ENCODE results near the gene GSS.
"Not testable (repeated sequence)": the region's sequence is repeated elsewhere in the genome, so short reads cannot be mapped to it uniquely, and the experiment has no call there.

The GSS gene

DNA sequence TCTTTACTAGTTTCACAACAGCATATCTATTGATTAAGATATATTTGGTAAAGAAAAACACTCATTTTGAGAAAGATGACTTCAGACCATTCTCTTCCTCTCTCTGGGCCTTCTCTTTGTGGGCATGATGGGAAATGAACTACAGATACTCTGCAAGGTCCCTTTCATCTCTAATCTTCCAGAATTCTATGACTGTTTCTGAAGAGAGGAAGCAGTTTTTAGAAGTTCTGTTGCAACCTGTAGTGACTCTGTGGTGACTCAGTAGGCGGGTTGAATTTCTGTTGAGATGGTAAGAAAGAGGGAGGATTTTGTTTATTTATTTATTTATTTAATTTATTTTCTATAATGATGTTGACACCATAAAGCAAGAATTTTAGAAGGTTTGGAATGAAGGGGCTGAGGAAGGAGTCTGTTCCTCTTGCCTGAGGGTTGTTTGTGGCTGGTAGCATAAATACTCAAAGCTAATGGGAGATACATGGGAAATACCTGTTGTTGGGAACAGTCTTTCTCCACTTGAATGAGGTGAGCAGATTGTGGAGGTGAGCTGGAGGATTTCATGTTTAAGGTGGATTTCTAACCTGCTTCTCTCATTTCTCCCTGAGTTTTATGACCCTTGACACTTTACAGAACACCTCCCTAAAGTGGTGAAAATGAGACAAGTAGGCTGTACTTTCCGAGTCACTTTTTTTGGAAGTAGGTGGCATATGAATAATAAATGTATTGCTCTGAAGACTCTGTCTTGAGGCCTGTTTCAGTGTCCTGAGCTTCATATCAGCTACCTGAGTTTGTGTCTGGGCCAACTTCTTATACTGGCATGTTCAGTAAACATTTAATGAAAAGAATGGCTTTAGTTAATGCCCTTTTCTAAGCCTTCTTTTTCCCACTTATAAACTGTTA is 64.2 kb downstream of the GSS start:
- Histone ChIP-seq H3K36me3 (0 out of 2 replicates have a peak, but pooled peaks cover 10% of the 10 kb centered on the region), H3K27me3 (no peaks in the 10 kb centered on the region), H3K9ac (no peak overlapping the region), H3K4me2 (no peak overlapping the region), H3K9me3 (no peaks in the 10 kb centered on the region), H3K4me1 (peaks cover 13% of the 10 kb centered on the region), H4K20me1 (no peaks in the 10 kb centered on the region), H3K27ac (no peak overlapping the region), H3K4me3 (no peak overlapping the region)
- no peak for TF ChIP-seq Cebpa-rat (IDR thresholded peaks at IDR 0.05)

DNA sequence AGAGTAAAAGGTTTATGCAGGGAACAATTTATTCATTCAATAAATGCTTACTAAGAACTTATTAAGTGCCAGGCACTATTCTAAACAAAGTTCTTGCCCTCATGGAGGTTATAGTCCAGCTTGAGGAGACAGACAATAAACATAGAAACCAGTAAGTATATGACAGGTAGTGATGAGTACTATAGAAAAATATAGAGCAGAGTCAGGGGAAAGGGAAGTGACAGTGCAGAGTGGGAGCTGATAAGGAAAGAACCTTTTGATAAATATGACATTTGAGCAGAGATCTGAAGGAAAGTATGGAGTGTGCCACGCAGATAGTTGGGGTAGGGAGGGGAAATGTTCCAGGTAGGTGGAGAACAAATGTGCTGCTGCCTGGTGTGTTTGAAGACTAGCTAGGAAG is 67.1 kb downstream of the GSS start:
- Histone ChIP-seq H3K27ac (no peak overlapping the region), H3K27me3 (no peaks in the 10 kb centered on the region), H3K36me3 (peaks cover 27% of the 10 kb centered on the region), H3K9me3 (no peaks in the 10 kb centered on the region), H3K4me3 (no peak overlapping the region), H3K4me2 (peak overlapping the region; percentile 45), H4K20me1 (no peaks in the 10 kb centered on the region), H3K4me1 (peaks cover 13% of the 10 kb centered on the region), H3K9ac (no peak overlapping the region)
- no peak for TF ChIP-seq Cebpa-rat (IDR thresholded peaks at IDR 0.05)

DNA sequence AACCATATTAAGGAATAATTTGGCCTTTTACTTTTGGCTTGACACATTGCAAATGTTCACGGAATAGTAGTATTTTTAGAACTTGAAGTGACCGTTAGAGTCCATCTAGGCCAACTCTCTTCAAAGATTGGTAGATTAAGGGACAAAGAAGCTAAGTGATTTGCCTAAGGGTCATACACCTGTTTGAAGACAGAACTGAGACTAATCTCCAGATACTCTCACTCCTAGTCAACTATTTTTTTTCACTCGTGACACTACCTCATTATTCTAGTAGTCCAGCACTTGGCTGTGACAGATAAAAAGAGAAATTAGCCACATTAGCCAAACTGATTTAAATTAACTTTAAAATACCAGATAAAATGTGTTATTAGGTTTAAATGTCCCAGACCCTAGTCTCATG is 68.6 kb downstream of the GSS start:
- Histone ChIP-seq H3K27me3 (no peaks in the 10 kb centered on the region), H3K4me2 (no peak overlapping the region), H3K9me3 (no peaks in the 10 kb centered on the region), H3K4me1 (peaks cover 13% of the 10 kb centered on the region), H3K36me3 (peaks cover 41% of the 10 kb centered on the region), H3K9ac (no peak overlapping the region), H3K4me3 (no peak overlapping the region), H4K20me1 (no peaks in the 10 kb centered on the region), H3K27ac (no peak overlapping the region)
- no peak for TF ChIP-seq Cebpa-rat (IDR thresholded peaks at IDR 0.05)

DNA sequence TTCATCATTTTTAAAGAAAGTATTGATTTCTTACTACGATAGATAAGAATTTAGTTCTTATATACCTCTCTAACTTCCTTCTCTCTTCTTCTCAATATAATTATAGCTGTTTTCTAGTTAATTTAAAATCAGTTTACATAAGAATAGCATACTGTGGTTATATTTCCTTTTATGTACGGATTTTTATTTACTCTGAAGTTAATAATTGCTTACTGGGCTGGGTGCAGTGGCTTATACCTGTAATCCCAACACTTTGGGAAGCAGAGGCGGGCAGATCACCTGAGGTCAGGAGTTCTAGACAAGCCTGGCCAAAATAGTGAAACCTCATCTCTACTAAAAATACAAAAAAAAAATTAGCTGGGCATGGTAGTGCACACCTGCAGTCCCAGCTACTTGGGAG is 69.5 kb downstream of the GSS start:
- no peaks in the 10 kb centered on the region for H3K27me3 ChIP-seq
- H3K27ac ChIP-seq: no peak overlapping the region
- peaks cover 42% of the 10 kb centered on the region for H3K36me3 ChIP-seq
- H3K4me3 ChIP-seq: no peak overlapping the region
- H4K20me1 ChIP-seq: no peaks in the 10 kb centered on the region
- peaks cover 13% of the 10 kb centered on the region for H3K4me1 ChIP-seq
- no peak for TF ChIP-seq Cebpa-rat (IDR thresholded peaks at IDR 0.05)
- no peak overlapping the region for H3K9ac ChIP-seq
- H3K9me3 ChIP-seq: no peaks in the 10 kb centered on the region
- H3K4me2 ChIP-seq: no peak overlapping the region

DNA sequence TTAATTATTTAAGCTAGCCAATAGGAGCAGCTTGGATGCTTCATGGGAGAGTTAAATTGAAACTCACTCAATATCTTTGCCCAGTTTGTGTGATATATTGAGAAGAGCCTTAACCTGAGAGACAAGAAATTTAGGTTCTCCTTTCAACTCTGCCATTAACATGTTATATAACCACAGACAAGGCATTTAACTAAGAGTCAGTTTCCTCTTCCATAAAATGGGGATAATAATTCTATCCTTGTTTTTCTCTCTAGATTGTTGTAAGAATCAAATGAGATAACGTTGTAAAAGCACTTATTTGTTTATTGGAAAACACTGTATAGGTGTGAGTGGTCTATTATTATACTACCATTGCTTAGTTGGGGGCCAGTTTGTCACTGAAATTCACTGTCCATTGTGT is 71.3 kb downstream of the GSS start:
- TF ChIP-seq Cebpa-rat (IDR thresholded peaks at IDR 0.05): no peak
- peaks cover 36% of the 10 kb centered on the region for H3K36me3 ChIP-seq

DNA sequence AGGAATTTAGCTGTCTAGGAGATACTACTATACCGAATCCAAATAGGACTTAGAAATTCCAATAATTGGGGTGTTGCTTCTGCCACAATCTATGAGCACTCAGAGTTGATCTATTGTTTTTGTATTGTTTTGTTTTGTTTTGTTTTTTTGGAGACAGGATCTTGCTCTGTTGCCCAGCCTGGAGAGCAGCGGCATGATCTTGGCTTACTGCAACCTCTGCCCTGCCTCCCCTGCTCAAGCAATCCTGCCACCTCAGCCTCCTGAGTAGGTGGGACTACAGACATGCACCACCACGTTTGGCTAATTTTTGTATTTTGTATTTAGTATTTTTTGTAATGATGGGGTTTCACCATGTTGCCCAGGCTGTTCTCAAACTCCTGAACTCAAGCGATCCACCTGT is 71.8 kb downstream of the GSS start:
- no peak overlapping the region for H3K4me2 ChIP-seq
- no peaks in the 10 kb centered on the region for H3K9me3 ChIP-seq
- H3K27ac ChIP-seq: no peak overlapping the region
- H3K4me1 ChIP-seq: peaks cover 9% of the 10 kb centered on the region
- no peak overlapping the region for H3K9ac ChIP-seq
- no peaks in the 10 kb centered on the region for H3K27me3 ChIP-seq
- peaks cover 36% of the 10 kb centered on the region for H3K36me3 ChIP-seq
- no peak for TF ChIP-seq Cebpa-rat (IDR thresholded peaks at IDR 0.05)
- no peak overlapping the region for H3K4me3 ChIP-seq
- H4K20me1 ChIP-seq: no peaks in the 10 kb centered on the region

More for the DNA sequence above, 71.3 kb downstream of the GSS start:
- H4K20me1 ChIP-seq: no peaks in the 10 kb centered on the region
- no peak overlapping the region for H3K4me2 ChIP-seq
- no peak overlapping the region for H3K27ac ChIP-seq
- H3K9me3 ChIP-seq: no peaks in the 10 kb centered on the region
- peaks cover 13% of the 10 kb centered on the region for H3K4me1 ChIP-seq
- no peak overlapping the region for H3K9ac ChIP-seq
- no peaks in the 10 kb centered on the region for H3K27me3 ChIP-seq
- no peak overlapping the region for H3K4me3 ChIP-seq

DNA sequence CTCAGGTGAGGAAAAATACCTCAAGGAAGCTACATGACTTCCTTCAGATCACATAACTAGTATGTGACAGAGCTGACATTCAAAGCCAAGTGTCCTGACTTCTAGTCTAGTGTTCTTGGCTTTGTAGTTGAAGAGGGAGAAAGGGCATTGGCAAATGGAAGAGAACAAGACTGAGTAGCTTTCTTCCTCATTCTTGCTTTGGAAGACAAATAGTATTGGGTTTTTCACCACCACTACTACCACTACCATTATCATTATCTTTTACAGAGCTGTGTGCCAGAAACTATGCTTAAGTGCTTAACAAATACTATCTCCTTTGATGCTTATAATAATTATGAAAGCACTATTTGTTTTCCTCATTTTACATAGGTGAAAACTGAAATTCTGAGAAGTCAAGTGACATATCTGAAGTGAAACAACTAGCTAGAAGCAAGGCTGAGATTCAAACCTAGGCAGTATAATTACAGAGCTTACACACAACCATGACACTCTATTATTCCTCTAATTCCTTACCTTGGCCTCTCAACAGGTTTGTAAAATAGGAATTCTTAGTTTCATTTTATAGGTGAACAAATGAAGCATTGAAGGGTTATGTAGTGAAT is 72.4 kb downstream of the GSS start:
- Histone ChIP-seq H4K20me1 (no peaks in the 10 kb centered on the region), H3K4me3 (no peak overlapping the region), H3K36me3 (peaks cover 36% of the 10 kb centered on the region), H3K27me3 (no peaks in the 10 kb centered on the region), H3K9ac (no peak overlapping the region), H3K4me1 (peaks cover 2% of the 10 kb centered on the region), H3K4me2 (no peak overlapping the region), H3K9me3 (no peaks in the 10 kb centered on the region), H3K27ac (no peak overlapping the region)
- TF ChIP-seq Cebpa-rat (IDR thresholded peaks at IDR 0.05): no peak

DNA sequence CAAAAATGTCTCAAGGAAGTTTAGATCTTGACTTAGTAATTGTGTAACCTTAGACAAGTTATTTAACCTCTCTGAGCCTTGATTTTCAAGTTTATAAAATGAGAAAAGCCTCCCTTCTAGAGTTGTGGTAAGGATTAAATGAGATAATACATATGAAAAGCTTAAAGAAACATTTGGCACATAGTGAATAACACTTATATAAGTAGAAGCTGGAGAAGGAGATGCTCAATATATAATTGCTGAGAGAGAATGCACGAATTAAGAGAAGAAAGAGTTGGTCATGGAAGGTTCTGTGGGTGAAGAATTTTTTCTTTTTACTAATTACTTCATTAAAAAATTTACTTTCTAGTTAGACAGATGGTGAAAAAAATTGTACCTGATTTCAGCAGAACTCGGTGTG is 73.9 kb downstream of the GSS start:
- TF ChIP-seq Cebpa-rat (IDR thresholded peaks at IDR 0.05): no peak
- H3K4me3 ChIP-seq: no peak overlapping the region
- no peaks in the 10 kb centered on the region for H3K27me3 ChIP-seq
- H3K4me1 ChIP-seq: peaks cover 7% of the 10 kb centered on the region
- peaks cover 36% of the 10 kb centered on the region for H3K36me3 ChIP-seq
- no peak overlapping the region for H3K4me2 ChIP-seq
- H3K27ac ChIP-seq: no peak overlapping the region
- H3K9me3 ChIP-seq: no peaks in the 10 kb centered on the region
- H4K20me1 ChIP-seq: no peaks in the 10 kb centered on the region
- no peak overlapping the region for H3K9ac ChIP-seq

DNA sequence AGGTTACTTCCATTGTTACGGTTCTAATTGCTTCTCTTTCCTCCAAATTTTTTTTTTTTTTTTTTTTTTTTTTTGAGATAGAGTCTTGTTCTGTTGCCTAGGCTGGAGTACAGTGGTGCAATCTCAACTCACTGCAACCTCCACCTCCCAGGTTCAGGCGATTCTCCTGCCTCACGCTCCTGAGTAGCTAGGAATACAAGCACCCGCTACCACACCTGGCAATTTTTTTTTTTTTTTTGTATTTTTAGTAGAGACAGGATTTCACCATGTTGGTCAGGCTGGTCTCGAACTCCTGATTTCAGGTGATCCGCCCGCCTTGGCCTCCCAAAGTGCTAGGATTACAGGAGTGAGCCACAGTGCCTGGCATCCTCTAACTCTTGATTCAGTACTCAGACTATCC is 74.6 kb downstream of the GSS start:
- peaks cover 36% of the 10 kb centered on the region for H3K36me3 ChIP-seq

DNA sequence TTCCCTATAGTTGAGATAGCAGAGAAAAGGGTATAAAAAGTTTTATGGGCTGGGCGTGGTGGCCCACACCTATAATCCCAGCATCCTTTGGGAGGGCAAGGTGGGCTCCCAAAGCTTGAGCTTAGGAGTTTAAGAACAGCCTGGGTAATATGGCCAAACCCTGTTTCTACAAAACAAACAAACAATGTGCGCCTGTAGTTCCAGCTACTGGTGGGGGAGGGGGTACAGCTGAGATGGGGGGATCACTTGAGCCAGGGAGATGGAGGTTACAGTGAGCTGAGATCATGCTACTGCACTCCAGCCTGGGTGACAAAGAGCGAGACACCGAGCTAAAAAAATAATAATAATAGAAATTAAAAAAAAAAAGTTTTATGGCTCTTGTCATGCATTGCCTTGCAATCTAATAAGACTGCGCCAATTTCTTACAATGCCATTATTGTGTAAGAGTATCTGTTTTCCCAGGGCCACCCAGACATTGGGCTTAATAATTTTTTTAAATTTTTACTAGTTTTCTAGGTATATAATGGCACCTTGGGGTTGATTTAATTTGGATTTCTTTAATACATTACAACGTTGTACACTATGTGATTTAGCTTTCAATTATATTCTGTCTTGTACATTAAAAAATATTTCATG is 75.3 kb downstream of the GSS start:
- Histone ChIP-seq H3K4me2 (no peak overlapping the region), H3K27ac (no peak overlapping the region), H3K36me3 (peaks cover 33% of the 10 kb centered on the region)

More for the DNA sequence above, 74.6 kb downstream of the GSS start:
- H4K20me1 ChIP-seq, H3K27me3 ChIP-seq, H3K27ac ChIP-seq, H3K9me3 ChIP-seq, H3K4me3 ChIP-seq, H3K4me2 ChIP-seq, H3K9ac ChIP-seq, H3K4me1 ChIP-seq: not testable (repeated sequence)

More for the DNA sequence above, 75.3 kb downstream of the GSS start:
- no peak overlapping the region for H3K9ac ChIP-seq
- TF ChIP-seq Cebpa-rat (IDR thresholded peaks at IDR 0.05): no peak
- H3K27me3 ChIP-seq: no peaks in the 10 kb centered on the region
- H4K20me1 ChIP-seq: no peaks in the 10 kb centered on the region
- H3K4me1 ChIP-seq: peaks cover 15% of the 10 kb centered on the region
- H3K9me3 ChIP-seq: no peaks in the 10 kb centered on the region
- H3K4me3 ChIP-seq: no peak overlapping the region

Data from BLaER1 (cell line).